SKM-1 (cell line): ENCODE results near the gene B4GALT6.

ENCODE experiments used
- DNase-seq: peaks from one replicate; lab custom pipeline; 2025; ENCODE audit not compliant: unreplicated experiment; lab: John Stamatoyannopoulos, UW

B4GALT6 gene

DNA sequence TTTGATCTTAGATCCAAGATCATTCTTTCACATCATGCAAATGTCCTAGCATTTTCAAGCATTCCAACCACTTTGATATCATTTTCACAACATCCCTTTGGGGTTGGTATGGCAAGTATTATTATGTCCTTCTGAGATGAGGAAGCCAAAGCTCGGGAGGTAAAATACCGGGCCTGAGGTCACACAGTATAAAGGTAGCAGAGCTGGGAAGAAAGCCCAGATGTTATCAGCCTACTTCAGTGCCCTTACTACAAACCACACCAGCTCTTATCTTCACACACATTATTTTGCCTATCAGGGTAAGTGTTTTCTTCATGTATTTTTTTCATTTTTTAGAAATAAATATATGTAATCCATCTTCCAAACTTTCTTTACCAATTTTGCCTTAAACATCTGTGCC, 4.2 kb upstream of the B4GALT6 start:
- DNase-seq, result no peak

DNA sequence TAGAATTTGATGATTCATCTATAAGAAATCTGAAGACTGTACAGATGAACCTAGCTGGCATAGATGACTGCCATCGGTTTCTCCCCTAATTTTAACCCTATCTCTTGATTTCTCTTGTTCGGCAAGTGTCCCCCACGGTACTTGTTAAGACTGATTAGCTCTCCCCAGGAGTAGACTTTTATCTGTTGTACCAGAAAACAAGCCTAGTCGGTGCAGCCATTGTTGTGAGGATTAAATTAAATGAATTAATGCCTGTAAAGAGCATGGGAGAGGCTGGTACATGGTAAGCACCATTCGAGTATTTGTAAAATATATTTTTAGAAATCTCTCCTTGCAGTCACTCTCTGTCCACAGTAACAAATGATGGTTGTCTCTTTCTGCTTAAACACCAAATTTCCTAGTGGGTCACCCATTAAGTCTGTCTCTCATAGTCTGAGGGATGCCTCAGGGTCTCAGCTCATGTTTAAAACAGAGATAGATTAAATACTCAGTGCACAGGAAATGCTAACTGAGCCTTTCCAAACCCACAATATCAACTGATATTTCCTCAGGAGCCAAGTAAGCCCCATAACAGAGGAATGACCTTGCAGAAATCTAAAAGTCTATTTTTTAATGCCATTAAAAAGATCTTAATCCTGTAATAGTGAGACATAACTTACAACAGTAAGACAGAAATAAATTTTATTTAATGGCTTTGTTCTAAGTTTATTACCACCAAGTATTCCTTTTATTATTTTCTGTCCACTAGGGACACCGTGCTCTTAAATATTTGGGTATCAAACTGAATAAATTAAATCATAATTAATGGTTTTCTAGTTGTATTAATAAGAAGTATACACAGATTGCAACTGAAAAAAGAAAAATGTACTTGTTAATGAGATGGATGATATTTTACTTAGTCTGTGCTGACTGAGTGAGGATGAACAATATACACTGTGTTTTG, 2.9 kb upstream of the B4GALT6 start:
- DNase-seq, result no peak

DNA sequence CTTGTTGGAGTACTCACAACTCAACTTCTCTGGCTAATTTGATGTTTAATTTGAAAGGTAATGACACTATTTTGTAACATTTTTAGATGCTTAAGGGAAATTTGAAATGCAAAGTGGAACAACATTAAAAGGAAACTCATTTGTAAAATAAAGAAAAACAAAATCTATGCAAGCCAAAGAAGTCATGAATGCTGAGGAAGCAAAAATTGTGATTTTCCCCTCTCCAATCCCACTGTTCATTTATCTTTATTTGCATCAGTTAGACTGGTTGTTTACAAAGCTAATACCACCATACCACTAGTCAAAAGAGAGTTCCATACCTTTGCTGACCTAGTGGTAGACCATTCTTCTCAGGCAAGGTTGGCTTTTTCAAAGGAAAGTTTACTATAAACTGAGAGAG, 2.2 kb upstream of the B4GALT6 start:
- DNase-seq, result no peak

DNA sequence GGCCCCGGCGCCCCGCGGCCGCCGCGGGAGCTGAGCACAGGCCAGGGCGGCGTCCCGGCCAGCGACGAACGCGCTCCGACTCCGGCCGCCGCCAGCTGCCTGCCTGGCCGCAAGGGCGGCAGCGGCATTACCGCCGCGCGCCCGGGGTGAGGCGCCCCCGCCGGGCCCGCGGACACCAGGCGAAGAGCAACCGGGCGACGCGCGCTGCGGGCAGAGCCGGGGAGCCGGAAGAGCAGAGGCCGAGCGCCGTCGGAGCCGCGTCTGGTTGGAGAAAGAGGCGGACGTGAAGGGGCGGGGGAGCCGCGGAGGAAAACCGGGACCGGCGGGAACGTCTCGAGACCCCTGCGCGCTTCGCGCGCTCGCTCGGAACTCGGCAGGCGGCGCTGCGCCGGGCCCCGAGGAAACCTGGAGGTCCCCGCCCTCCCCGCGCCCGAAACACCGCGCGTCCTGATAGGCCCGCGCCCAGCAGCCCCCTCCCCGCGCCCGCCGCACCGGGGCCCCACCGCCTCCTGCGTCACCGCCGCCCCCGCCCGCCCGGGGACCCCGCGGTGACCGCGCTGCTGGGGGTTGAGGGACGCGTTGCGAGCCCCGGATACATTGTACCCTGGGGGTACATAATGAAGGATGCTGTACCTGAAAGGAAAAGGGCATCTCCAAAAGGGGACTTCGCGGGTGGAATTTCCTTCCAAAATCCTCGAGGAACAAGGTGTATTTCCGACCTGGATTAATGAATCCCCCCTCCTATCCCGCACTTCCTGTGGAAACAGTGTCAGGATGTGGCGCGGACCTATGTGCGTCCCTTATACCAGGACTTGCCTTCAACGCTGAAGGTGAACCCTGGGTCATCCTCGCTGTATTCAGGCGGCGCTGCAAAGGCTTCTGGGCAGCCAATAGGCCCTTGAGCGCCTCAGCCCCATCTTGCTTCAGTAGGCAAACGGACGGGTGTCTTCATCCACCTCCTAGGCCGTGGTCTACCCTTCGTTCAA, 1.0 kb upstream of the B4GALT6 start:
- peak; percentile 69 for DNase-seq

DNA sequence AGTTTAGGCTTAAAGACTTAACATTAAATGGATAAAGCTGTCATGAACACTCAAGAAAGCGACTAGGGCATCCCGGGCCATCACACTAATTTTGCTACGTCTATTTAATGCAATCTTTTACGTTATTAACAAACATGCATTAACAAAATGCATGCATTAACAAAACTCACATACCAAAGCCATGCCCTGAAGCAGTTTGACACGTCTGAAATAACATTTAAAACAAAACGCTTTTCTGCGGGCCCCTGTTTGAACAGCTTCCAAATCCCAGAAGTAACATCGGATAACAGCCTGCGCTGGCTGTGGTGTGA, 458 bp downstream of the B4GALT6 start:
- DNase-seq, result no peak

DNA sequence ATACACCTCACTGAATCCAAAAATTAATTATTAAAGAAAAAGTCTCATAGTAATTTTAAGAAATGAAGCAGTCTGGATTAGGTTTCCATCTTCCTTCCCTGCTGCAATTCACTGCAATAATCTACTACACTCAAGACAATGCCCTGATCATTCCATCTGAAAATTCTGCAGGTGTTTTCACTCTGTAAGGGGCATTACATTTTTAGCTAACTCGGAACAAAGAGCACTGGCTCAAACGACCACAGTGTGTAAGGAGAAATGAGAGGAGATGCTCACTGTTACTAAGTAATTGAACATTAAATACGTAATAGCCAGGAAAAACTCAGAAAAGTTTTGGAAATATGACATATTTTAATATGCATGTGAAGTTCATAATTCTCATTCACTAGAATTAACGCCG, 1.3 kb downstream of the B4GALT6 start:
- no peak for DNase-seq

DNA sequence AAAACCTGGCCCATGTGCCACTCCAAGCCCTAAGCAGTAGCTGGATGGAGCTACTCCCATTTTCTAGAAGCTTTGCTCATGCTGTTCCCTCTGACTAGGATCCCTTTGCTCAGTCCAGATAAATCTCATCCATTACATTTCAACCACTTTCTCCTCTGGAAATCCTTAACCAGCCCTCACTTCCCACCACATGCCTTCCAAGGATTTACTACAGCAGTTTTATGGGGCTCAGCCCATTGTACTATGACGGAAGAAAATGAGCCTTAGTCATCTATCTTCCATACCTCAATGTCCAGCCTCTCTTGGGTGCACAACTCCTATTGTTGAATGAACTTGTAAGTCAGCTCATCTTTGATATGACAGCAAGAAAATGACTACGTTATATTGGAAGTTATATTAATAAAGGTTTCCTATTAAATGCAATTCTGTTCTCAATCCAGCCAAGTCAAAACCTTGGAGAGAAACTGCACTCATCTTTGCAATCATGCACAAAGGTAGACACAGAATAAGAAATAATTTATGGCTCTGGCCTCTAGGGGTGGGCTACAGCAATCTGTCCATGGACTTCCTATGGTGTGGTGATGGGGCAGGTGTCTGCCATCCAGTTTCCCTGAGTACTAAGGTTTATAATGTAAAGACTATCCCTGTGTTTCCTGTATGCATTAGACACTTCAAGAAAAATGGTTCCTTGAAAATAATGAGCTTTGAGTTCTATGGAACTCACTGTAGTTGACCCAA, 3.4 kb downstream of the B4GALT6 start:
- no peak for DNase-seq

DNA sequence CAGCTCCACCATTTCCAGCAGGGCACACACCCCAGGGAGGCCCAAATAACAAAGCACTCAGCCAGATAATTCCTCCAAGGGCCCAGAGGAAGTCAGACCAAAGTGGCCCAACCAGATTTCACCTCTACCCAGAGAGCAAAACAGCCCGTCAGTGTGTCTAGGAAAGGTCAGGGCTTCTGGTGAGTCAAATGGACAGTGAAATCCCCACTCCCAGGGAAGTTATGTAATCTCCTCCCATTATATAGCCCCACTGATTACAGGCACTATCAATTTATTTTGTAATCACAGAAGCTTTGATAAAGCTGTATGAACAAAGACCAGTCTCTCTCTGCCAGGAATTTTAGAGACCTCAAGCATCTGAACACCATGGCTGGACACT, 4.0 kb downstream of the B4GALT6 start:
- DNase-seq, result no peak

DNA sequence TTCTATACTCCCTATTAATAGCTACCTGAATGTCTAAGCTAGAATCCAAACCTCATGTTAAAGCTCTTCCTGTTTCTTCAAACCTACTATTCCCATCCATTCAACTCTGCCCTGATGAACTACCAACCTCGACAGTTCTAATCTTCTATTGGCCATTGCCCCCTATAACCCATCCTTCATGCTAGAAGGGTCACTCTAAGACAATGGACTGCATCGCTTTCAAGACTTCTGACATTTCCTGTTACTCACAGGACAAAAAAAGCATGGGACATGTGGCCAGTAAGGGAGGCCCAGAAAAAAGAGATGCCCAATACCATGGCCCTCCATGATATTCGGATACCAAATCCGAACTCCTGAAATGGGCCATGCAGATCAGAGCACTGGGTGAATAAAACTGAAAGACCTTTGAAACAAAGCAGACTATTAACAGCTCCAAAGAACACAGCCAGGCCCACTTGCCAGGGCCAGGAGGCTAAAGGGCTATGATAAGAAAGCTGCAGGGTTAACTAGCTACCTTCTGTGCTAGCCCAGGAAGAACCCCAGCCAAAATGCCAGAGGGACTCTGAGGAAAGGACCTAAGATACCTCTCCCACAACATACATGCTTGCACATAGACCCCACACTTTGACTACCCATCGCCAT, 4.5 kb downstream of the B4GALT6 start:
- DNase-seq, result no peak

DNA sequence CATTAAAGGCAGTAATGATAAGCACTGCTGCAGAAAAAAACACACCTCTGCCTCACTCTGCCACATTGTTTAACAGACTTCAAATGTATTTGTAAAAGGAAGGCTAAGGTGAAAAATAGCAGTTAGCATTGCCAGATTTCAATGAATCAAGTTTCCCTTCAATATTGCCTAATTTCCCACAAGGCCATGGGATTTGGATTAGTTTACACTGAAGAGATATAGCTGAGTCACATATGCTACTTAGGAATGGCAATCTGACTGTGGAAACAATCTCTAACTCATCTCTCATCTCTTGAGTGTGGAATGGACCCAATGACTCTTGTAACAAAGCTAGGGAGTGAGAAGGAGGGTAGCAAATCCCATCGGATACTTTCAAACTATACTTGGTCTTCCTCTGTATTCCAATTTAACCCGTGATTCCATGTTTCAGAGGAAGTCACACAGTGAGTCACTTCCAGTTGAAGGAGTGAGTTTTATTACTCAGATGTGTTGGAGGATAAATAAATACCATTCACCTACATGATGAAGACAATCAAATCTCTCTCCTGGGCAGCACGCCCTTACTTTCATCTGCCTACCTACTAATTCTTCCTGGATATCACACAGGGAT, 5.1 kb downstream of the B4GALT6 start:
- DNase-seq, result no peak

DNA sequence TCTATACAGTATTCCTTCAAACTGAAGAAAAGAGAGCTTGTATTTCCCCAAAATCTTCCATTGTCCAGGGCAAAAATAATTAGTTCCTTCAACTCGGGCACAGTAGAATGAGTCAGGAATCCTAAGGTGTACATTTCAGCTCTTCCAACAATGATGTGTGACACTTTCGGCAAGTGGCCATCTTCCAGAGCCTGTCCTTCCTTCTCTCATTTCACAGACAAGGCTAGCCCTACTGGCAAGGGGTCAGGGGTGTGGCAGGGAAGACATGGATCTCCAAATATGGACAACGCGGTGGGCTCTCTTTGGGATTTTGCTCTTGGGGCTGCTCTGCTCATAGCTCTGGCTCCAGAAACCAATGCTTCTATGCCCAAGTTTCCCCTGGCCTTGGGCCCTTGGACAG, 6.0 kb downstream of the B4GALT6 start:
- no peak for DNase-seq

DNA sequence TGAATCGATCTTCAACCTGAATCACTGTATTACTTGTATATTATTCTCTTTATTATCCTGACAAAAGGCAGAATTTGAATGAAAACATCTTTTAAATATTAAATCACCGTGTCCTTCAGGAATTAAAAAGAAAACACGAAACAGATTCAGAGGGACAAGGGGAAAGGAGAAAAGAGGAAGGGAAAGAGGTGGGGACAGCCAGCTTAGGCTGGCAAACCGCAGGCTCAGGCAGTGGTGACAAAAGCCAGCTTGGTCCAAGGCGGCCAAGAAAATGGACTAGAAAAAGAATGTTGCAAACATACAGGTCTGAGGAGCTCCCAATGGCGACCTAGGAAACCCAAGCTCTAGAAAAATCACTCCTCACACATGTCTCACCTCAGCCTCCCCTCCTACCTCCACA, 6.8 kb downstream of the B4GALT6 start:
- no peak for DNase-seq

DNA sequence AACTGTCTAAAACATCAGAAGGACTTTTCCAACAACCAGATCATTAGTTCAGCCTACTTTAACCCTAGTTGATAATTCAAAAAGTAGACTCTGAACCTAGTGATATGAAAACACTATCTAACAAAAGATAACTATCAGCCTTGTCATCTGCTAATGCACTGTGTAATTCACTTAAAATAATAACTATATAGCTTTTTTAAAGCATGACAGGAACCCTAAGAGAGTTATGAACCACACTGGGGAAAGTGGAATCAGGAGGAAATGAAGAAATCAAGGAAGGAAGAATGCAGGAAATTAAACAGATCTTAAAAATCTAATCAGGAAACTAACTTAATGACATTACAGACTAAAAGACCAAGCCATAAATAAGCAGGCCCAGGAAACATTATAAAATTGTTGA, 9.0 kb downstream of the B4GALT6 start:
- no peak for DNase-seq

DNA sequence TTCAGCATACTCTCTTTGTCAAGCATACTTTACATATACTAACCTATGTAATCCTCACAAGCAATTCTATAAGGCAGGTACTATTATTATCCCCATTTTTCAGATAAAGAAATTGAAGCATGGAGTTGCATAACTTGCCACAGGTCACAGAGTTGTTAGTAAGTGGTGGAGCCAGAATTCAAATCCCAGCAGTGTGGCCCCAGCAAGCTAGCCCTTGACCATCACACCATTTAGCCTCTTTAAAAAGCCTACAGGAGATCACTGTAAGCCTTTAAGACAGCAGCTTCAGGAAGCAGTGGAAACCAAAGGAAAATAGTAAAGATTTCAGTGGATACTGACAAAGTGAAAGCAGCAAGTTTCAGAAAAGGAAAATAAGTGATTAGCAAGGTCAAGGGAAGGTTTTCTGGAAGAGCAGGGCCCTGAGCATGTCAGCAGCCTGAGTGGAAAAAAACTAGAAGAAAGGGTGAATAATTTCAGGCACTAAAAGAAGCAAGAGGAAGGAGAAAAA, 11.7 kb downstream of the B4GALT6 start:
- DNase-seq, result no peak

DNA sequence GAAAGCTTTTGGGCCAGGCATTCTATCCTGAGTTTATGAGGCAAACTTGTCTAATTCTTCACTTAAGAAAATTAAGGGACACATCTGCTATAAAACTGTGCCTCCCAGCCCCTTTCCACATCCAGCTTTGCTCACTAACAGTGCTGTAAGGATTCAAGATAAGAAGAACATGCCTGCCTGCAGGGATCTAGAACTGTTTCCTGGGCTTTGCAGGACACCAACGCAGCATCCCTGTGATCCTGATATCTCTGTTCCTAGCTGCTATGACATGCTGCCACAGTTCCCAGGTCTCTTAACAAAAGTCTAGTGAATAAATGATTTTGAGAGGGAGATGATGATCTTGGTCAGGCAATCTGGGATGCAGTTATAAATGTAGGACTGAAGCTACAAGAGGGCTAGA, 12.4 kb downstream of the B4GALT6 start:
- DNase-seq, result no peak

DNA sequence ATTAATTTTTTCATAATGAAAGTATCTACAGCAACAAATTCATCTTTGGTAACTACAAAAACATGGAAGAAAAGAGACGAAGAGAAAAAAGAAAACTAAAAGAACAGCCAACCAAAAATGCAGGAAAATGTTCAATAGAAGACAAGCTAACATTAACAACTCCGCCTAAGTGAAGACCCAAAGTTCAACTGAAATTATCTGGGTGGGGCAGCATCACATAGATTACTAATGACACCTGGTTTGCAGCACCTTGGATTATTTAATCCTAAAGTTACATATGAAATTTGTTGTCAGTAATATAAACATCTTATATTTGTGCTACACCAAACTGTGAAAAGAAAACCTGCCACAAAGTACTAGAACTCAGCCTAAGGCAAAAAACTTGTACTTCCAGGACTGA, 14.8 kb downstream of the B4GALT6 start:
- no peak for DNase-seq

DNA sequence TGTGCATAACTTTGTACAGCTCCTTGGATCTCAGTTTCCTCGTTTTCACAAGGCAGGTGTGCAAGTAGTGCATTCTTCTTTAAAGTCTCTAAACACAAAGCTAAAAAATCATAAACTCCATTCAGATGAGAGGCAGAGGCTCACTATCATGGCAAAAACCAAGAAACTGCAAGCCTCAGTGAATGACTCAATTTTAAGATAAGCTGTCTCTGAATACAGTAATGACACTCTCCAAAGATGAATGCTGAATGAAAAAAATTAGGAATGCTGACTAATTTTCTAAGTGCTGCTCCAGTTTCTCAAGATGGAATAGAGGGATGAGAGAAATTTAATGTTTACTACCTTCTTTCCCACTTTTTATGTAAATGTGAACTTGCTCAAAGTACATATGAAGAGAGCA, 17.2 kb downstream of the B4GALT6 start:
- no peak for DNase-seq

DNA sequence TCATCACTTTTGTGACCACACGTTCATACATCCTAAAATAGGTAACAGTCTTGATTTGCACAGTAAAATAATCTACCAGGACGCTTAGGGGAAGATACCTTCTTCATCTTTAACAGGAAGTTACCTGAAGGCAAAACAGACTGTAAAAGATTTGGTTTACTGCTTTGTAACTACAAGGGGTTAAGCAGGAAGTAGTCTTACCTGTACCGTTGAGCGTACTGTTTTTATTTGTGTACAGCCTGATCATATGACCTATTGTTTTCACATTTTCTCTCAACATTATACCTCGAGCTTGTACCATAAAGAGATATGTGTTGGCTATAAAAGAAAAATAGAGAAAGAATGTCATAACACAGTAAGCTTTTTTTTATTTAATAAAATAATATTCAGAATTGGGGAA, 18.3 kb downstream of the B4GALT6 start:
- no peak for DNase-seq

DNA sequence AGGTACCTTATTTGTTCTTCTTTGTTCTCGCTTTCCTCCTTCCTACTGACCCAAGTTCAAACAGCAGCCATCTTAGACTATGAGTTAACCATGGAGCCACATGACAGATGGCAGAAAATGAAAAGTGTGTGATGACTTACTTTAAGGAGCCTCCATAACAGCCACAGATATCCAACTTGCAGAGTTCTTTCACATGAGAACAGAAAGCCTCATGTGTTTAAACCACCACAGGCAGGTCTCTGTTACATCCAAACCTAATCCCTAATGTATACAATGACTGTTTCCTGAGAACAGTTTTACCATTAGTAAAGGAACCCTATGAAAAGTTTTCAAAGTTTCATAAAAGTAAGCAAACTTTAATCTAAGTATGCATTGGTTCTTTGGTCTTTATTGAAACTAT, 20.3 kb downstream of the B4GALT6 start:
- no peak for DNase-seq

DNA sequence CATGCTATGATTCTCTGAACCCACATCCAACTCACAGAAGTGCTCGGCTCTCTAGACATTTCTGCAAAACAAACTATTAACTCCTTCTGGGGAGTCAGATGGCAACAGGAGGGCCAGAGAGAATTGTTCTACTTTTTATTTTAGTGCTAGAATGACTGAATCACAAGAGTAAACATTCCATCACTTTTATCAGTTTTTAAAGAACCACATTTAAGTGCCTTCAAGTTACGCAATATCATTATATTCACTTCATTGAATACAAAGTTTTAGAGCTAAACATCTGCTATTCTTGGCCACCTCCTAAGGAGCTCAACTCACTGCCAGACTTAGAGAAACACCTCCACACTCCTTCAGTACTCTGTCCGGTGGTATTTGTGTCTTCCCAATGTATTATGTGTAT, 22.4 kb downstream of the B4GALT6 start:
- DNase-seq, result no peak
